Measurements from ENCODE around the gene KRT84.

DNA sequence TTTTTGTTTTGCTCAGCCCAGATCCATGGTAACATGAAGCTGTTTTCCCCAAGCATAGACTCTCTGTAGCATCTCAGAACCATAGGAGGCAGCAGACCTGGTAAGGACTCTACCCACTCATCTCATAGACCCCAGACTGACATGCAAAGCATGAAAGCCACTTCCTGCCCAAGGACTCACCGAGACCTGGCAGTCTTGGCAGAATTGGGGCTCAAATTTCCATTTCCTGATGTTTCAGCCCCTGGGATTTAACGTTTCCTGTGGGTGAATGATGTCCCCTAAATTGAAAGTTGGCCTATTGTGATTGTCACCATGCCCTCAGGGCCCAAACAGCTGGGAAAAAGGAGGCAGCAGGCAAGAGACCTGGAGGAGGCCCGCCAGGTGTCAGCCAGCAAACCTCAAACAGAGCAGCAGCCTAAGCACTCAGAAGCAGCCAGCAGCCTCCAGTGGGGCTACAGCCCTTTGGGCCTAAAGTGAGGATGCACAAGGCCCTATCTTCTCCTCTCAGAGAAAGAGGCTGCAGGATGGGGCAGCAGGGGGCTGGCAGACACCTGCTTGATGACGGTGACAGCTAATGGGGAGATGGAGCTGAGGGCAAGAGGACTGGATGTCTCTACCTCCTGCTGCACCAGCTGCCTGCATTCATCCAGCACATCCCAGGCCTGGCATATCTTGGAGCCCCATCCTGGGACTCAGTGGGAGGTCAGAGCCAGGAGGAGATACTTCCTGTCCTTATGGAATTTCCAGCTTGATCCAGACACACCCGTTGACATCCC is 26.7 kb downstream of the KRT84 start:
- TF ChIP-seq CTCF (IDR thresholded peaks at IDR 0.05): no peak
- no peak for TF ChIP-seq EZH2 (IDR thresholded peaks at IDR 0.05)
- TF ChIP-seq EZH2phosphoT487 (IDR thresholded peaks at IDR 0.05): no peak

Measured in neural progenitor cell (in vitro differentiated cells).